Mesendoderm (in vitro differentiated cells): ENCODE data around the gene CUX1.
A peak's percentile ranks its signal among the peaks of the same experiment; 100 is the strongest.

ENCODE experiments used
- DNase-seq: peaks from one replicate; pipeline ENCODE4 v3.0.0; 2013
- H2AK5ac ChIP-seq: 2 replicates; pipeline ENCODE4 v1.6.1; 2013; ENCODE audit warnings: low read length, inconsistent platforms
- H2BK120ac ChIP-seq: 2 replicates; pipeline ENCODE4 v1.6.1; 2013; ENCODE audit warnings: low read depth, mild to moderate bottlenecking, low read length, moderate library complexity, mixed read lengths
- H2BK15ac ChIP-seq: replicated peaks from 2 replicates; pipeline ENCODE4 v1.6.1; 2013; ENCODE audit warnings: low read depth, mild to moderate bottlenecking, moderate library complexity
- H2BK5ac ChIP-seq: 2 replicates; pipeline ENCODE4 v1.6.1; 2013; ENCODE audit warnings: low read length, inconsistent platforms
- H3K18ac ChIP-seq: 2 replicates; pipeline ENCODE4 v1.6.1; 2013; ENCODE audit warnings: mild to moderate bottlenecking, low read length, mixed read lengths
- H3K23ac ChIP-seq: one replicate; pipeline ENCODE4 v1.6.1; 2013; ENCODE audit warnings: low read length
- H3K27ac ChIP-seq: 2 replicates; pipeline ENCODE4 v1.5.1; 2013; ENCODE audit warnings: low read depth, mild to moderate bottlenecking, inconsistent platforms, low read length, moderate library complexity
- H3K27me3 ChIP-seq: 2 replicates; pipeline ENCODE4 v1.6.1; 2013; ENCODE audit warnings: low read length, control low read depth, mild to moderate bottlenecking, inconsistent platforms; ENCODE audit not compliant: insufficient read depth, poor library complexity
- H3K36me3 ChIP-seq: 2 replicates; pipeline ENCODE4 v1.6.1; 2013; ENCODE audit warnings: low read length, inconsistent platforms; ENCODE audit not compliant: control insufficient read depth, insufficient read depth
- H3K4ac ChIP-seq: one replicate; pipeline ENCODE4 v1.6.1; 2013; ENCODE audit warnings: low read depth, mild to moderate bottlenecking, low read length, moderate library complexity
- H3K4me1 ChIP-seq: 2 replicates; pipeline ENCODE4 v1.6.1; 2013; ENCODE audit warnings: low read depth, low read length, inconsistent platforms; ENCODE audit not compliant: control insufficient read depth
- H3K4me2 ChIP-seq: 2 replicates; pipeline ENCODE4 v1.6.1; 2013; ENCODE audit warnings: low read length
- H3K4me3 ChIP-seq: 2 replicates; pipeline ENCODE4 v1.5.1; 2013; ENCODE audit warnings: mild to moderate bottlenecking, low read length
- H3K56ac ChIP-seq: one replicate; pipeline ENCODE4 v1.6.1; 2013; ENCODE audit warnings: low read length
- H3K79me1 ChIP-seq: 2 replicates; pipeline ENCODE4 v1.6.1; 2013; ENCODE audit warnings: low read length, inconsistent platforms
- H3K79me2 ChIP-seq: 2 replicates; pipeline ENCODE4 v1.6.1; 2013; ENCODE audit warnings: mild to moderate bottlenecking, low read length; ENCODE audit not compliant: control insufficient read depth, insufficient read depth
- H3K9ac ChIP-seq: 2 replicates; pipeline ENCODE4 v1.6.1; 2013; ENCODE audit warnings: low read length, inconsistent platforms
- H4K5ac ChIP-seq: one replicate; pipeline ENCODE4 v1.6.1; 2013; ENCODE audit warnings: low read length
- H4K8ac ChIP-seq: one replicate; pipeline ENCODE4 v1.6.1; 2013; ENCODE audit warnings: low read depth, mild to moderate bottlenecking, control low read depth, low read length, moderate library complexity
- WGBS: extraction: QIAGEN DNeasy Blood & Tissue Kit; methylation state at CpG from one replicate; pipeline ENCODE4 v1.1.7; 2013; ENCODE audit warnings: low lambda C conversion rate, missing lambda C conversion rate; ENCODE audit not compliant: insufficient coverage; ENCODE audit errors: extremely low coverage; 5-methylcytosine and 5-hydroxymethylcytosine counted together

CUX1 gene

DNA sequence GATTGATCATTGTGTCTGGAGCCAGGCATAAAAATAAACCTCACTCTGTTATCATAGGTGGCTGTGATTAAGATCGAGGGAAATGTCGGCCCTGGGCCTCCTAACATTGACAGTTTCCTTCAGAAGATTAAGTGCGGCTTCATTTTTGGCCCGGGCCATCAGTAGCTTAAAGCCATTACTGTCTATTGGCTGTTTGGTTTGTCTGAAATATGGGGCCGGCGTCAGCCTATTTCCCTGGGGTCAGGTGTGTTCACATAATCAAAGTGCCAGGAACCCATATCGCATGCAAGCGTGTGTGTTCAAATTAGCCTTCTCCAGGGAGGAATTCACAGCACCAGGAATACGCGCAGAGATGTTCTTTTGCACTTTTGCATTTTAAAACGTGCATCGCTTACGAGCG lies 114.7 kb downstream of the CUX1 start:
- peaks cover 22% of the 10 kb centered on the region for H3K4me1 ChIP-seq
- peak overlapping the region; percentile 83 for H2BK120ac ChIP-seq
- no CpG with 5 or more reads among the region's 14 CpGs for WGBS
- H3K36me3 ChIP-seq, result no peaks in the 10 kb centered on the region
- DNase-seq, result no peak
- H3K79me2 ChIP-seq, result peaks cover 47% of the 10 kb centered on the region
- H3K4ac ChIP-seq, result peak overlapping the region; percentile 87
- peak overlapping the region; percentile 91 for H3K18ac ChIP-seq
- H3K4me2 ChIP-seq, result no peak overlapping the region
- peak overlapping the region; percentile 26 for H2BK5ac ChIP-seq
- no peak overlapping the region for H3K4me3 ChIP-seq
- H3K79me1 ChIP-seq, result peaks cover 7% of the 10 kb centered on the region
- no peaks in the 10 kb centered on the region for H3K27me3 ChIP-seq
- H2AK5ac ChIP-seq, result peak overlapping the region; percentile 31
- peak overlapping the region; percentile 57 for H3K27ac ChIP-seq
- H3K23ac ChIP-seq, result no peak overlapping the region
- H4K5ac ChIP-seq, result no peak overlapping the region
- H4K8ac ChIP-seq, result no peak overlapping the region
- H2BK15ac ChIP-seq, result no peak overlapping the region
- peak overlapping the region; percentile 78 for H3K56ac ChIP-seq
- H3K9ac ChIP-seq, result peak overlapping the region; percentile 17

DNA sequence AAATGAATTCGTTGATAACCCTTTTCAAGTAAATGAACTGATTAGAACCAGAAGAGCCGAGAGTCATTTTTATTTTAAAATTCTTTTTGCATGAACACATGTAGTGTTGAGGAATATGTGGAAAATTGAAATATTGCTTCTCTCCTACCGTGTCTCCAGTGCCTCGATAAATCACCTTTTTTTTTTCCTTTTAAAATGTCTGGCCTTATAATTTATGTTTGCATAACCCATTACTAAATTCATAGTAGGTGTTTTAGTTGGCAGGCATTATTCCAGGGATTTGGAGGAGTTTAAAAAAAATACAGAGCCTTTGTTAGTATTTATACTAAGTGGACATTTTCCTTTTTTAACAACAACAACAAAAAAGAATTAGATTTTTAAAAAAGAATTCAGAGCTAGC lies 115.6 kb downstream of the CUX1 start:
- H2AK5ac ChIP-seq, result no peak overlapping the region
- peaks cover 7% of the 10 kb centered on the region for H3K79me1 ChIP-seq
- H3K4me1 ChIP-seq, result peaks cover 23% of the 10 kb centered on the region
- DNase-seq, result no peak
- H2BK120ac ChIP-seq, result no peak overlapping the region
- no peak overlapping the region for H3K18ac ChIP-seq
- WGBS, result no CpG with 5 or more reads among the region's 4 CpGs
- no peak overlapping the region for H3K56ac ChIP-seq
- no peak overlapping the region for H2BK5ac ChIP-seq
- no peaks in the 10 kb centered on the region for H3K36me3 ChIP-seq
- no peak overlapping the region for H3K4me2 ChIP-seq
- H3K27ac ChIP-seq, result no peak overlapping the region
- H4K5ac ChIP-seq, result no peak overlapping the region
- H3K4ac ChIP-seq, result no peak overlapping the region
- H2BK15ac ChIP-seq, result no peak overlapping the region
- peaks cover 42% of the 10 kb centered on the region for H3K79me2 ChIP-seq
- no peak overlapping the region for H3K4me3 ChIP-seq
- H3K9ac ChIP-seq, result no peak overlapping the region
- no peak overlapping the region for H4K8ac ChIP-seq
- no peak overlapping the region for H3K23ac ChIP-seq
- H3K27me3 ChIP-seq, result no peaks in the 10 kb centered on the region

DNA sequence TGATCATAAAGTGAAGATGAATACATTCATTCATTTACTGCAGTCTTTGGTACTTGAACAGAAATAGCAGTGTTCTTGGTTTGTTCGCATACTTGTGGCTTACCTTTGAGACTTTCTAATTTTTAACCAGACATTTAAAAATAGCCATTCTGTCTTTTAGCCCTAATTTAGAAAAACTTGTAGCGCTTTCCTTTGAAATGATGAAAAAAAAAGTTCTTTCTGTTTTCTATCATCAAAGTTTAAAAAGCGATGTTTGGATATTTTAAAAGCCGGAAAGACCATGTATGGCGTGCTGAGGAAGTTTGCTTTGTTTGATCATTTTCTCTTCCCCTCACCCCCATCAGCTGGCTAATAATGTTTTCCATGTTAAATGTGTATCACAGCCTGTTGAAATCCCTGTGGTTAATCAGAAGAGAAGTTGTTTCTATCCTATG lies 116.3 kb downstream of the CUX1 start:
- Histone ChIP-seq H3K56ac (peak overlapping the region; percentile 79), H3K4me2 (no peak overlapping the region), H4K5ac (no peak overlapping the region), H2BK120ac (no peak overlapping the region), H2AK5ac (no peak overlapping the region), H3K4me3 (no peak overlapping the region), H3K23ac (no peak overlapping the region), H3K36me3 (no peaks in the 10 kb centered on the region), H3K4me1 (peaks cover 23% of the 10 kb centered on the region), H3K18ac (no peak overlapping the region), H3K4ac (no peak overlapping the region), H2BK15ac (no peak overlapping the region), H3K27me3 (no peaks in the 10 kb centered on the region), H3K27ac (peak overlapping the region; percentile 60), H4K8ac (no peak overlapping the region), H3K9ac (peak overlapping the region; percentile 56), H3K79me1 (peaks cover 7% of the 10 kb centered on the region), H2BK5ac (peak overlapping the region; percentile 64), H3K79me2 (peaks cover 47% of the 10 kb centered on the region)
- DNase-seq, result no peak
- no CpG with 5 or more reads among the region's 5 CpGs for WGBS

DNA sequence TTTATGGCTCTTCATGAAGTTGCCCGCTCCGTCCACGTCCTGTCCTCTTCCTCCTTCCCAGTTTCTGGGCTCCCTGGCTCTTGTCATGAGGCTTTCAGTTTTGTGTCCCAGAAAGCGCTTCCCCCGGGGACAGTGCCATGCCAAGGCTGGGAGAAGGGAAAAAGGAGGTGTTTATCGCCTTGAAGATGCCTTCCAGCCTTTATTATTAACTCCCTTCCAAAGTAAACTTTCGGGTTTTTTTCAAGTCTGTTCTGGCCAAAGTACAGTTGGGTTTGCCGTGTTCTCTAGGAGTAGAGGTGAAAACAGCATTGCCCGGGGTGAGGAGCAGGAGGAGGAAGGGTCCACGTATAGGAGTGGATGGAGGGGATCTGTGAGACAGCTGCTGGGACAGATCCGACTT lies 117.2 kb downstream of the CUX1 start:
- peak overlapping the region; percentile 99 for H3K27ac ChIP-seq
- H3K4ac ChIP-seq, result peak overlapping the region; percentile 66
- H2BK15ac ChIP-seq, result no peak overlapping the region
- H3K36me3 ChIP-seq, result no peaks in the 10 kb centered on the region
- peak overlapping the region; percentile 94 for H3K56ac ChIP-seq
- peak overlapping the region; percentile 82 for H2BK120ac ChIP-seq
- H3K23ac ChIP-seq, result peak overlapping the region; percentile 67
- H3K79me2 ChIP-seq, result peaks cover 46% of the 10 kb centered on the region
- H4K5ac ChIP-seq, result peak overlapping the region; percentile 93
- H3K79me1 ChIP-seq, result peaks cover 10% of the 10 kb centered on the region
- H3K27me3 ChIP-seq, result no peaks in the 10 kb centered on the region
- H3K9ac ChIP-seq, result peak overlapping the region; percentile 80
- H3K4me1 ChIP-seq, result peaks cover 23% of the 10 kb centered on the region
- no peak overlapping the region for H3K4me3 ChIP-seq
- peak; percentile 76 for DNase-seq
- peak overlapping the region; percentile 100 for H2BK5ac ChIP-seq
- H3K4me2 ChIP-seq, result no peak overlapping the region
- H2AK5ac ChIP-seq, result peak overlapping the region; percentile 91
- no CpG with 5 or more reads among the region's 11 CpGs for WGBS
- H4K8ac ChIP-seq, result peak overlapping the region; percentile 70
- H3K18ac ChIP-seq, result peak overlapping the region; percentile 71

DNA sequence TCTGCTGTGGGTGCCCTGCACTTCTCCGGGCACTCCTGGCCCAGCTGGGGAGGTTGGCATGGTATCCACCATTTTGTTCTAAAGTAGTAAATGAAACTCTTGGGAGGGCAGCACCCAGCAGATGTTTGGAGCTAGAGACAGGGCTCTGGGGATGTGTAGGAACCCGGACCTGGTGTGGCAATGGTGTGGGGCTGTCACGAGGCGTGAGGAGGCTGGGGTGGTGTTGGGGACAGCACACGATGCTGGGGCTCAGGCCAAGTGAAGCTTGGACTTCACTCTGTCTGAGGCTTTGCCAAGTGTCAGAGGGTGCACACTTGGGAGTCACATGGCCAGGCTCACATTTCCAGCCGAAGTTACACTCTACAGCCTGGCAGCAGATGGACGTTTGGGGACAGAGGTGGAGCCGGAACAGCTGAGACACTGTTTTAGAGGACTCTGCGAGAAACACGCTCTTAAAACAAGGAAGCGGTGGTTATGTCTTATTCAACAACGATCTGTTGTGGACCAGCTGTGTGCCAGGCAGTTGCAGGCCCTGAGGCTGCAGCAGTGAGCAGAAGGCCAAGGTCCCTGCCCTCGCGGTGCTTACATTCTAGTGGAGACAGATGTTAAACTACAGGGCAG lies 118.2 kb downstream of the CUX1 start:
- Histone ChIP-seq H4K8ac (peak overlapping the region; percentile 2), H2BK15ac (no peak overlapping the region), H2BK5ac (peak overlapping the region; percentile 99), H3K79me2 (peaks cover 43% of the 10 kb centered on the region), H3K36me3 (no peaks in the 10 kb centered on the region), H3K27me3 (no peaks in the 10 kb centered on the region), H4K5ac (peak overlapping the region; percentile 100), H3K4me2 (no peak overlapping the region), H2BK120ac (peak overlapping the region; percentile 88), H3K23ac (peak overlapping the region; percentile 91), H3K9ac (peak overlapping the region; percentile 72), H3K27ac (peak overlapping the region; percentile 99), H3K4me1 (peaks cover 25% of the 10 kb centered on the region), H2AK5ac (peak overlapping the region; percentile 99), H3K18ac (peak overlapping the region; percentile 91), H3K4me3 (no peak overlapping the region), H3K4ac (peak overlapping the region; percentile 99), H3K79me1 (peaks cover 12% of the 10 kb centered on the region), H3K56ac (peak overlapping the region; percentile 93)
- DNase-seq, result no peak
- WGBS, result no CpG with 5 or more reads among the region's 14 CpGs
